IPS-20b (cell line): ENCODE measurements around the gene RNU7-1.

Experiments
- H3K27ac ChIP-seq: one replicate; pipeline ENCODE4 v1.5.1; 2013; ENCODE audit warnings: low read length
- H3K27me3 ChIP-seq: 2 replicates; pipeline ENCODE4 v1.6.1; 2013; ENCODE audit warnings: mild to moderate bottlenecking, low read length, inconsistent platforms; ENCODE audit not compliant: insufficient read depth
- H3K36me3 ChIP-seq: 2 replicates; pipeline ENCODE4 v1.6.1; 2013; ENCODE audit warnings: low read depth, mild to moderate bottlenecking, inconsistent platforms, low read length, moderate library complexity; ENCODE audit not compliant: insufficient read depth
- H3K4me1 ChIP-seq: 2 replicates; pipeline ENCODE4 v1.6.1; 2013; ENCODE audit warnings: mild to moderate bottlenecking, control low read depth, inconsistent platforms, low read length, moderate library complexity; ENCODE audit not compliant: insufficient read depth
- H3K4me3 ChIP-seq: 2 replicates; pipeline ENCODE4 v1.5.1; 2013; ENCODE audit warnings: mild to moderate bottlenecking, low read length, inconsistent platforms
- H3K9ac ChIP-seq: 2 replicates; pipeline ENCODE4 v1.6.1; 2013; ENCODE audit warnings: low read depth, mild to moderate bottlenecking, inconsistent platforms, low read length, moderate library complexity
- H3K9me3 ChIP-seq: 2 replicates; pipeline ENCODE4 v1.6.1; 2013; ENCODE audit warnings: mild to moderate bottlenecking, low read depth, low read length, inconsistent platforms; ENCODE audit not compliant: insufficient read depth

Gene RNU7-1

DNA sequence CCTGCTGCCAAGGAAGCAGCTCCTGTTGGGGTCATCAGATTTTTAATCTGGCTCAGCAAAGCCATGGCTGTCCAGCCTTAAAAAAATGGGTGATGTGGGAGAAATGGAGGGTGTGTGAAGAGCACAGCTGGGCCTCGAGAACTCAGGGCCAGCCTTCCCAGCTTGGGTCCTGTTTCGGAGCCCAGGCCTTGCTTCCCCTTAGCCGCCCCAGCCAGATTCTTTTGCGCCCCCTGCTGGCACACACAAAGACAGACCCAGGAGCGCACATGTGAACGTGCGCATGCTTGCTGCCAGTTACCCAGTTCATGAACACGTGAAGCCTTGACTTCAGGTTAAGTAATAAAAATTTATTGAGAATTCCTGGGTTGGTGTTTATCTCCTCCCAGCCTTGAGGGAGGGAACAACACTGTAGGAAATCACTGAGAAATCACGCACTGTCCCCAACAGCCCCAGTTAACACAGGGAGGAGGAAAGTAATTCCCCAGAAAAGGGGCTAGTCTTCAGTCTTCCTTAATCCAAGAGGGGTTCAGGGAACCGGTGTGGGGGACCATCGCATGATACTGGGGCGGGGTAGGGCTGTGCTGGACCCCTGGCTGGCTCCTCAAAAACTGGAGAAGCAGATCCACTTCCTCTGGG is 21.5 kb downstream of the RNU7-1 start:
- no peak overlapping the region for H3K27ac ChIP-seq
- H3K9me3 ChIP-seq: no peaks in the 10 kb centered on the region
- no peak overlapping the region for H3K4me3 ChIP-seq
- H3K27me3 ChIP-seq: no peaks in the 10 kb centered on the region
- peaks cover 28% of the 10 kb centered on the region for H3K4me1 ChIP-seq
- peaks cover 52% of the 10 kb centered on the region for H3K36me3 ChIP-seq
- no peak overlapping the region for H3K9ac ChIP-seq

- no peak overlapping the region for H3K4me3 ChIP-seq
- H3K4me1 ChIP-seq: peaks cover 25% of the 10 kb centered on the region
- no peaks in the 10 kb centered on the region for H3K9me3 ChIP-seq
- no peaks in the 10 kb centered on the region for H3K27me3 ChIP-seq
- H3K27ac ChIP-seq: no peak overlapping the region
- H3K36me3 ChIP-seq: peaks cover 52% of the 10 kb centered on the region
- H3K9ac ChIP-seq: no peak overlapping the region
These were observed 22.1 kb downstream of the RNU7-1 start for GRCh38 chr12:6965714-6966113.

GRCh38 chr12:6966351-6966750 is 22.7 kb downstream of the RNU7-1 start:
- Histone ChIP-seq H3K9ac (no peak overlapping the region), H3K4me1 (peaks cover 21% of the 10 kb centered on the region), H3K27me3 (no peaks in the 10 kb centered on the region), H3K9me3 (no peaks in the 10 kb centered on the region), H3K4me3 (no peak overlapping the region), H3K36me3 (peaks cover 52% of the 10 kb centered on the region), H3K27ac (no peak overlapping the region)

GRCh38 chr12:6967651-6968100 is 24.1 kb downstream of the RNU7-1 start:
- Histone ChIP-seq H3K4me3 (no peak overlapping the region), H3K9ac (no peak overlapping the region), H3K27me3 (no peaks in the 10 kb centered on the region), H3K4me1 (peaks cover 12% of the 10 kb centered on the region), H3K36me3 (peaks cover 56% of the 10 kb centered on the region), H3K27ac (no peak overlapping the region), H3K9me3 (no peaks in the 10 kb centered on the region)

- peak overlapping the region; percentile 98; the same call in 1 of the 2 replicates for H3K9ac ChIP-seq
- H3K4me3 ChIP-seq: peak overlapping the region; percentile 97; the same call in 1 of the 2 replicates
- no peak overlapping the region for H3K27ac ChIP-seq
- H3K9me3 ChIP-seq: no peaks in the 10 kb centered on the region
- peaks cover 10% of the 10 kb centered on the region for H3K4me1 ChIP-seq
- peaks cover 61% of the 10 kb centered on the region for H3K36me3 ChIP-seq
- no peaks in the 10 kb centered on the region for H3K27me3 ChIP-seq
These were observed 24.8 kb downstream of the RNU7-1 start for GRCh38 chr12:6968426-6968825.

DNA sequence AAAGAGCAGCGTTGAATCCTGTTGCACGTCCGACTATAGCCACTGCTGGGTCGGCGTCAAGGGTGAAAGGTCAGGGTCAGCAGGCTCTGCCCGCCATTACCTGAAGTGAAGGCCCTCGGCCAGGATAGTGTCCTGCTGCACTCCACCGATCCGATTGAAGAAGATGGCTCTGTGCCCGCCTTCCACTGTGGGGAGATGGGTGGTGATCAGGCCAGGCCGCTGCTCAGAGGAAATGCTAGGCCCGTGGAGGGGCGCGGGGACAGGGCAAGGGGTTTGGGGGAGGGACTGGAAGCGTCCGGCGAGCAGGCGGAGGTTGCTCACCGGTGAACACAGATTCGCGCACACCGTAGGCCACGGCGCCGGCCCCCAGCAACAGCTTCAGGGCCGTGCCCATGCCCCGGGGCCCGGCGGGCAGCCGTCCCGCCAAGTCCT is 26.5 kb downstream of the RNU7-1 start:
- Histone ChIP-seq H3K9ac (peak overlapping the region; percentile 98), H3K27me3 (no peaks in the 10 kb centered on the region), H3K27ac (peak overlapping the region; percentile 89), H3K4me3 (peak overlapping the region; percentile 97), H3K36me3 (peaks cover 68% of the 10 kb centered on the region), H3K9me3 (no peaks in the 10 kb centered on the region), H3K4me1 (peaks cover 10% of the 10 kb centered on the region)

GRCh38 chr12:6974180-6974579 is 30.6 kb downstream of the RNU7-1 start:
- peaks cover 5% of the 10 kb centered on the region; the same call in 1 of the 2 replicates for H3K4me1 ChIP-seq
- no peaks in the 10 kb centered on the region for H3K27me3 ChIP-seq
- H3K9ac ChIP-seq: no peak overlapping the region
- no peak overlapping the region for H3K27ac ChIP-seq
- no peak overlapping the region for H3K4me3 ChIP-seq
- H3K9me3 ChIP-seq: no peaks in the 10 kb centered on the region
- H3K36me3 ChIP-seq: peaks cover 68% of the 10 kb centered on the region

- no peak overlapping the region for H3K9ac ChIP-seq
- no peaks in the 10 kb centered on the region for H3K9me3 ChIP-seq
These were observed 31.8 kb downstream of the RNU7-1 start for GRCh38 chr12:6975297-6976032.

GRCh38 chr12:6977653-6978052 is 34.0 kb downstream of the RNU7-1 start:
- Histone ChIP-seq H3K36me3 (peaks cover 96% of the 10 kb centered on the region), H3K9me3 (no peaks in the 10 kb centered on the region), H3K4me3 (no peak overlapping the region), H3K4me1 (no peaks in the 10 kb centered on the region), H3K27ac (no peak overlapping the region), H3K27me3 (no peaks in the 10 kb centered on the region), H3K9ac (no peak overlapping the region)

More at GRCh38 chr12:6975297-6976032, 31.8 kb downstream of the RNU7-1 start:
- H3K27me3 ChIP-seq: no peaks in the 10 kb centered on the region
- H3K4me3 ChIP-seq: no peak overlapping the region
- H3K4me1 ChIP-seq: peaks cover 3% of the 10 kb centered on the region; the same call in 1 of the 2 replicates
- H3K27ac ChIP-seq: no peak overlapping the region
- H3K36me3 ChIP-seq: peaks cover 78% of the 10 kb centered on the region

GRCh38 chr12:6978188-6978587 is 34.6 kb downstream of the RNU7-1 start:
- Histone ChIP-seq H3K9me3 (no peaks in the 10 kb centered on the region), H3K4me3 (no peak overlapping the region), H3K27me3 (no peaks in the 10 kb centered on the region), H3K9ac (no peak overlapping the region), H3K36me3 (peaks cover 95% of the 10 kb centered on the region), H3K27ac (no peak overlapping the region), H3K4me1 (no peaks in the 10 kb centered on the region)

DNA sequence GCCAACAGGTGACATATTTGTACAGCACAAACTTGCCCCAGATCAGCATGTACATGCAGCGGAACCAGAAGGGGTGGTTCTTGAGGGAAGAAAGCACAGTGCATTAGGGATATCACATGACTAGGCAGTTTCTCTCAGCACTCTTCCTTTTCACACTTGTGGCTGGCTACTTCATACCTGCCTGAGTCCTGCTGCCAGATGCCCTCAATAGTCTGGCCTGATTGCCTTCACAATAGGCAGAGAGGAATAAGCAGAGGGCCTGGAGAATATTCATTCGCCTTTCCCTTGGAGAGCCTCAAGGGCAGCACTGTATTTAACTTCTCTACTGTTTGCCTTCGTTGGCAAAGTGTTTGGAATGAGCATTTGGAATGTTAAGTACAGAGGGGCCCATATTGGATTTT is 35.0 kb downstream of the RNU7-1 start:
- H3K9ac ChIP-seq: no peak overlapping the region
- no peaks in the 10 kb centered on the region for H3K9me3 ChIP-seq
- H3K4me3 ChIP-seq: no peak overlapping the region
- H3K36me3 ChIP-seq: peaks cover 96% of the 10 kb centered on the region
- no peaks in the 10 kb centered on the region for H3K27me3 ChIP-seq
- no peak overlapping the region for H3K27ac ChIP-seq
- no peaks in the 10 kb centered on the region for H3K4me1 ChIP-seq

GRCh38 chr12:6979021-6979420 is 35.4 kb downstream of the RNU7-1 start:
- Histone ChIP-seq H3K9me3 (no peaks in the 10 kb centered on the region), H3K27ac (no peak overlapping the region), H3K4me1 (no peaks in the 10 kb centered on the region), H3K4me3 (no peak overlapping the region), H3K27me3 (no peaks in the 10 kb centered on the region), H3K9ac (no peak overlapping the region), H3K36me3 (peaks cover 92% of the 10 kb centered on the region)
